GM18502 (cell line): ENCODE measurements around the gene STARD3.

Experiments used
- ATAC-seq: cut with Tn5 transposase; IDR thresholded peaks from one replicate; pipeline ENCODE4 v1.9.1; 2021; ENCODE audit warnings: mild to moderate bottlenecking; ENCODE audit not compliant: unreplicated experiment, poor library complexity

STARD3 gene

DNA sequence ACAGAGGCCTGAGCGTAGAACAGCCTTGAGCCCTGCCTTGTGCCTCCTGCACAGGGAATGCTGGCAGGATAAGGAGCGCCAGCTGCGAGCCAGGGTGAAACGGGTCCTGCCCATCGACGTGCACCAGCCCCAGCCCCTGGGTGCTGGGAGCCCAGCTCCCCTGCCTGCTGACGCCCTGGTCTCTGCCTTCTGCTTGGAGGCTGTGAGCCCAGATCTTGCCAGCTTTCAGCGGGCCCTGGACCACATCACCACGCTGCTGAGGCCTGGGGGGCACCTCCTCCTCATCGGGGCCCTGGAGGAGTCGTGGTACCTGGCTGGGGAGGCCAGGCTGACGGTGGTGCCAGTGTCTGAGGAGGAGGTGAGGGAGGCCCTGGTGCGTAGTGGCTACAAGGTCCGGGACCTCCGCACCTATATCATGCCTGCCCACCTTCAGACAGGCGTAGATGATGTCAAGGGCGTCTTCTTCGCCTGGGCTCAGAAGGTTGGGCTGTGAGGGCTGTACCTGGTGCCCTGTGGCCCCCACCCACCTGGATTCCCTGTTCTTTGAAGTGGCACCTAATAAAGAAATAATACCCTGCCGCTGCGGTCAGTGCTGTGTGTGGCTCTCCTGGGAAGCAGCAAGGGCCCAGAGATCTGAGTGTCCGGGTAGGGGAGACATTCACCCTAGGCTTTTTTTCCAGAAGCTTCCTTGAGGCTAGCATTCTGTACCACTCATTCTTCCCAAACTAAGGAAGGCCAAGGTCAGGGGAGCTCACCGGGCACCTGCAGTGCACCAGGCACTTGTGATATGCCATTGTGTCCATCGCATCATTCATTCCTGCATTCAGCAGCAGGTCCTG lies 33.2 kb downstream of the STARD3 start:
- ATAC-seq: no peak

DNA sequence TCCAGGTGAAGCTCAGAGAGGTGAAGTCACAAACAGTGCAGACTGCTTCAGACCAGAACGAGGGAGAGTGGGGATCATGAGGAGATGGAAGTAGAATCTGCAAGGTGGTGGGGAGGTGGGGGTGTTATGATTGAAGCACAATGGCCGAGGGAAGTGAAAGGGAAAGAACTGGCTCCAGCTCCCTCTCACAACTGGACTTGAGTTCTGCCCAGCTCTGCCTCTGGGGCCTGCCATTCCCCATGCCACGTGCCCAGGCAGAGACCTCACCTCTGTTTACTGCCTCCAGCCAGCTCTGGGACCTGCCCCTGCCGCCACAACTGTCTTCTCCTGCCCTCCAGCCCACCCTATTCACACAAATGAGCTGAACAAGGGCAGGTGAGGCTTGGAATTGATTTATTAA lies 33.8 kb downstream of the STARD3 start:
- ATAC-seq: no peak

DNA sequence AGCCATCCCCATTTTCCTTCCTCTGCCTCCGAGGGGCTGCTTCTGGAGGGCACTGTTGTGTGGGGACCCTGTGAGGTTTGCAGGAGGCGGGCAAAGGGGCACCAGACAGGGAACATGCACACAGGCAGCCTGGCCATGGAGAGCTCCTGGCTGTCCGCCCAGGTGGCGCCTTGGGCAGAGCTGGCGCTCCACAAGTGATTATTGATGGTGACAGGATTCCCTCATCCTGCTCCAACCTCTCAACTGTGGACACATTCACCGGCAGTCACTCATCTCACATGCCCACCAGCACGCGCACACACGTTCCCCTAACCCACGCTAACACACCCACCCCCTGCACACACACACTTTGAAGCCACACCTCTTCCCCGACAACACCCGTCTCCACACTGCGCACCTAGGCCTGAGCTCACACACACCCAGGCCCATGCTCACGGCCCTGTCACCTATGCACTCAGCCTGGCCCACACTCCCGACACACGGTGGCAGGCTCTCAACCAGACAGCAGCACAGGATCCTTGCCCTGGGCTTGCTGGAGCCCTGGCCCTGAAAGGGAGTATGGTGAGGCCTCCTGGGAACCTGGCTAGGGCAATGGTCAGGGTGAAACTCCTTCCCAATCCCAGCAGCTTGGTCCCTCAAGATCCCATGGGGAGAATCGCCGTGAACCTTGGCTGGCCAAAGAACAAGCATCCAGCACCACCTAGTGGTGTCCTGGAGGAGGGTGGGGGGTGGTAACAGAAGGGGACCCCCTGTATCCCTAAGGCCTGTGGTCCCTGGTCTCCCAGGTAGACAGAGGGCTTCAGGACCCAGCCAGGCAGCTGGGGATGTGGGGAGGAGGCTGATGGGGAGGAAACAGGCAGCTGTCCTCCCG lies 34.9 kb downstream of the STARD3 start:
- ATAC-seq: no peak

DNA sequence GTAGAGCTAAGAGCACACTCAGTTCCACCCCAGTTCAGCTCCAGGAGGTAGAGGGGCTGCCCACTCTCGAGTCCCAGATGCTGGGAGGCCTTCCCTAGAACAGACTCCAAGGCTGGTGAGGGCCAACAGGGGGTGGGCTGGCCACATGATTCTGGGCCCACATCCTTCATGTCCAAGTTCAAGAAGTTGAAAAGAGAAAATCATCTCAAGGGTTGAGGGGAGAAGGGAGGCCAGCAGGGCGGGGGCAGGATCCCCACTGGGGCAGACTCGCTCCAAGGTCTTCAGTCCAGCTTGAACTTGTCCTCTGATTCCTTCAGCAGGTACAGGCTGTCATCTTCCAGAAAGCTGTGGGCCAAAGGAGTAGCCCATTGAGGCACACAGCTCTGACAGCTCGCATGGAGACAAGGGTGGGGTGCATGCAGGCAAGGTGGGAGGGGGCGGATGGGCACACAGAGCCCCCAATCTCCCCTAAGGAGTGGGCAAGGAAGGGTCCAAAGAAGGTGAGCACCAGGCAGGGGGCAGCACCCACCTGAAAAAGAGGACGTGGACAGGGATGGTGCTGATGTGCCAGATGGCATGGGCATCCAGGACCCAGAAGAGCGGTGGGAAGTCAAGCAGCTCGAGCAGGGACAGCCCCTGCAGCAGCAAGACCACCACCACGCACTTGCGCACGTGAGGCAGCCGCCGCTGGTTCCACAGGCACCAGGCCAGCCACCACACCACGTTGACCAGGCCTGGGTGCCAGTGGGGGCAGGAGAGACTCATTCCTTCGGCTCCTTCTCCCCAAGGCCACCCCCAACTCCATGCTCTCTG lies 35.8 kb downstream of the STARD3 start:
- no peak for ATAC-seq

DNA sequence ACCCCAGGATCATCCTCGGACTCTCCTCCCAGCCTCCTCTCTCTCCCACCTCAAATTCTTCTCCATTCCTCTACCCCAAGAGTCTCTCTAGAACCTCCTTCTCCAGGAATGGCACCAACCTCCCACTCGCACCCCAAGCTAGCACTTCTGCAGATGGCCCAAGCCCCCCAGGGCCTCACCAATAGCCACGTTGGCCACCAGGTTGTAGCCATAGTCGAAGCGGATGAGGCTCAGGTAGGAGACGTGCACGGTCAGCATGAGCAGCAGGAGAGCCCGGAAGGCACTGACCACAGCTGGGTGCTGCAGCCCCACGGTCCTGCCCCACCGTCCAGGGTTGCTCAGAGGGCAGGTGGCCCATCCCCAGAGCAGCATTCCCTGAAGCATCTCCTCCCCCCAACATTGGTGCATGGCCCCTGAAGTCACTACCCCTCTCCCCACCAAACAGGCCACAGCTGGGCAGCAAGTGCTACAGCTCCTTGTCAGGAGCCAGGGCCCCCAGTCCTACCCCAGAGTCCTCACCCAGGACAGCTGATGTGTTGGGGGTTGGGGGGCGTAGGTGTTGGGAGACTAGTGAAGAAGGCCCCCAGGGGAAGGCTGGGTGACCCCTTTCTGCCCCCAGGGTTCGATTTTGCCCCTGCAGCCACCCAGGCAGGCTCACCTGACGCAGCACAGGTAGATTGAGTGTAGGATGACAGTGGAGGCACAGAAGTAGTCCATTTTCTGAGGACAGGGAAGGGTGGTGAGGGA lies 36.6 kb downstream of the STARD3 start:
- ATAC-seq: no peak

DNA sequence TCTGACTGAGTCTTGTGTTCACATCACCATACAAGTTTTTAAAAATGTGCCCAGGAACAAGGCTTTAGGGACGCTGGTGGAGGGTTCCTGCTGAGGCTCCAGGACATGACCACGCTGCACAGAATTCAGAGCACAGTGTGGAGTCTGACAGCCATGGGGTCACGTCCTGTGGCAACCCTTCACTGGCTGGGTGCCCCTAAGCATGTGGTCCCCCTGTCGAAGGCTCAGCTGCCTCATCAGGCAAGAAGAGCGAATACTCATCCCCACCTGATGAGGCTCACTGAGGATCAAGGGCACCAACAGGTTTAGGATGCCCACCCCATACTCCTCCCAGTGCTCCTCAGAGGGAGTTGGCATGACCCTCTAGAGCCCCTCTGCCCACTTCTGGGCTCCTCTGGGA lies 37.2 kb downstream of the STARD3 start:
- ATAC-seq: no peak

DNA sequence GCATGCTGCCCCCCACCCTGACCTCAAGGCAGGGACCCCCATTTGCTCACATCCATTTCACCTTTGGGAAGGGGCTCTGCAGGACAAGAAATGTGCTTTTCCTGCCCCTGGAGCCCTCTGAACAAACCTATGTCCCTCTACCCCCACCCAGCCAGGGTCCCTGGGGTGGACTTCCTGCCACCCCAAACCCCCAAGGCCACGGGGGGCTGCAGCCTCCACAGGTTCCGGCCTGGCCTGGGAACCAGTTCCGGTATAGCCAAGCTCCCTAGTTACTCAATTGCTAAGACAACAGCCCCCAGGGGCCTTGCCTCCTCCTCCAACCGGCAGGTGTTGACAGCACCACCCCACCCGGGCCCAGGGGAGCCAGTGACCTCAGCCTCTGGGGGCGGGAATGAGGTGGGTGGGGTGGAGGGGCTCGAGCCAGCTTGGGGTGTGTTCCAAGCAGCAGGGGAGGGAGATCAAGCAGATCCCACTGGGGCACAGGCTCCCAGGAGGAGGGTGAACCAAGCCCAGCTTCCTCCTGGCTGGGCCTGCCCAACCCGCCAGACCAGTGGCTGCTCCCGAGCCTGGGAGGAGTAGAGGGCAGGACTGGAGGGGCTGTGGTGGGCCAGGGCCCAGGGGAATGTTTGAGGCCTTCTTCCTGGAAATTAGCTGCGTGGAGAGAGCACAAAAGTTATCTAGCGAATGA lies 37.9 kb downstream of the STARD3 start:
- ATAC-seq: no peak

DNA sequence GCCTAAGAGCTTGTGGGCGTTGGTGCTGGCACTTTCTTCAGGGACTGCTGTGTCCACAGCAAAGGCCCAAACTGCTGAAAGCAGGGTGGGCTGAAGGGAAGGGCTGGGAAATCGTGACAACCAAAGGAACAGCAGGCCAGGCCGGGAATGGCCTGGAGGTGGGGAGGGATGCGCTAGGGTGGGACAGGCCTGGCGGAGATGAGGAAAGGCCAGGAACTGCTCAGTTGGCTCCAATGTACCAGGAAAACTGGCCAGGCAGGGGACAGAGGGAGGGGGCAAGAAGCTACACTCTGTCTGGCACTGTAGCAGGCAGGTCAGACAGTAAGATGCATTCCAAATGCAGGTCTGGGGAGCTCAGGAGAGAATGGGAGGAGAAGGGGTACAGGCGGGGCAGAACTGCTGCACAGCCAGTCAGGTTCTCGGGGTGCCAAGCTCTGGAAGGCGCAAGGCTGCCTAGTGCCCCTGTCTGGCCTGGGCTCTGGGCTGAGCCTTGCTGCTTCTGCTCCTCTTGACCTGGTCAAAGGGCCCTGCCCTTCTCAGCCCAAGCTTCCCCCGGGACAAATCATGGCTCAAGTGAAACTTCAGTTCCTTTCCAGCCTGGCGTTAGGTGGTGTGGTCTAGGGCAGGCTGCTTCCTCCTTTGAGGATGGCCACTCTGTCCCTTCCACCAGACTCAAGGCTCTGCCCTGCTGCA lies 38.6 kb downstream of the STARD3 start:
- no peak for ATAC-seq

DNA sequence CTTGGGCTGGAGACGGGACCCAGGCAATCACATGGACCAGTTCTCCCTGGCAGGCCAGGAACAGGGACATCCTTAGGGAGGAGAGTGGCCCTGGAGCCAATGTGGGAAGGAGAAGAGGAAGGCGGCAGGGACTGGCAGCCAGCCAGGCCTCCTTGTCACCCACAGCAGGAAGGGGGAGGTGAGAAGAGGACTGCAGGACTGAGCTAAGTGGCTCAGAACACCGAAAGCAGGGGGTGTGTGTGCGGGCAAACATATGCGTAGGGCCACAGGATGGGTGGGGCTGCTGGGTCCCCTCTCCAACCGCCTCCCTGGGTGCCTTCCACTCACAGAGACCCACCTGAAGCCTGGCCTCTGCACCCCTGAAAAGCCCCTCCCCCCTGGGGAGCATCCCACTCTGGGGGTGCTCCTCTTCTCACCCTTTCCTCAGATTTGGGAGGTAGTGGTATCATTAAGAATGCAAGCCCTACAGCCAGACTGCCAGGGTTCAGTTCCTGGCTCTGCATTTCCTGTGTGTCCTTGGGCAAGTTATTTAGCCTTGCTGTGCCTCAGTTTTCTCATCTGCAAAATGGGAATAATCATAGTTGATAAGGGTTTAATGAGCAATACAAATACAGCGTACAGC lies 39.4 kb downstream of the STARD3 start:
- ATAC-seq: no peak

DNA sequence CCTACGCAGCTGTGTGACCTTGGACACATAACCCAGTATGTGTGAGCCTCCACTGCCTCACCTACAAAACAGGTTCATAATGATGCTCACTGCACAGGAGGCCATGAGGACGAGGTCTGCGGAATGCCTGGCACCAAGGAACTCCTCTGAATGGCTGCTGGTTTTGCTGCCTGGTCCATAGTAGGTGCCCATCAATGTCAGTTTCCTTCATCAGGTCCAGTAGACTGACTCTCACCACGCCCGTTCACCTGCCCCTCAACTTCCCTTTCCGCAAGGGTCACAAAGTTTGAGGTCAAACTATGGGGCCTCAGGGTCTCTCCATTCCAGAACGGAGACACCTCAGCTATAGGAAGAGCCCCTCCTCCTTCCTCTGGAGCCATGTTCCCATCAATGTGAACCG lies 40.1 kb downstream of the STARD3 start:
- ATAC-seq: no peak

DNA sequence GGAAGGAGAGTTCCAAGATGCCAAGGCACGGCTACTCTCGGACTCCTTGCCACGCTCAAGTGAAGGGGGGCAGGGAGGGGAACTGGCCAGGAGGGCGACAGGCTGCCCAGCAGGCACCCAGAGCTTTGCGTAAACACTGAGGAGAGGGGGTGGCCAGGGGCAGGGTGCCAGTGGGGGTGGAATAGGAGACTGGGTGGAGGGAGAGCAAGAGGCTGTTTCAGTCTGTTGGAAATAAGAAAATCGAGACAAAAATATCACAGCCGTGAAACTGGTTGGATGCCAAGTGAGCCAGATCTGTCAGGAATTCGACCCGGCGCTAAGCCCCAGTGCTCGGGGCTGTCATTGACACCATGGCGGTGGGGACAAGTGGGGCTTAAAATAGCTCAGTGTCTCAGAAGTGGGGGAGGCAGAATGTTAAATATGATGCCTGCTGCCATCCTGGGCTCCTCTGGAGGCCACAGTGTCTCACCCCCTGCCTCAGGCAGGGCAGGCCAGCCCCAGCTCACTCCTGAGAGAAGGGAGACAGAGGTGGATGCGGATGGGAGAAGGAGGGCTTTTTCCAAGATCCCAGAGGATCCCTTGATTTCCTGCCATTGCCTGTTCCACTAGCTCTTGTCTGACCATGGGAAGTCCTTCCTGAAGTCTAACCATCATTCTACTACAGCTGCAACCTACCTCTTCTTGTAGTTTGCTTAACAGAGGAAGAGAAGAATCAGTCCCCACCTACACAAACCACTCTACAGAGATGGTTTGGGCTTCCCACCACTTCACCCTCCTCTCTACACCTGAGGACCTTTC lies 40.8 kb downstream of the STARD3 start:
- no peak for ATAC-seq

DNA sequence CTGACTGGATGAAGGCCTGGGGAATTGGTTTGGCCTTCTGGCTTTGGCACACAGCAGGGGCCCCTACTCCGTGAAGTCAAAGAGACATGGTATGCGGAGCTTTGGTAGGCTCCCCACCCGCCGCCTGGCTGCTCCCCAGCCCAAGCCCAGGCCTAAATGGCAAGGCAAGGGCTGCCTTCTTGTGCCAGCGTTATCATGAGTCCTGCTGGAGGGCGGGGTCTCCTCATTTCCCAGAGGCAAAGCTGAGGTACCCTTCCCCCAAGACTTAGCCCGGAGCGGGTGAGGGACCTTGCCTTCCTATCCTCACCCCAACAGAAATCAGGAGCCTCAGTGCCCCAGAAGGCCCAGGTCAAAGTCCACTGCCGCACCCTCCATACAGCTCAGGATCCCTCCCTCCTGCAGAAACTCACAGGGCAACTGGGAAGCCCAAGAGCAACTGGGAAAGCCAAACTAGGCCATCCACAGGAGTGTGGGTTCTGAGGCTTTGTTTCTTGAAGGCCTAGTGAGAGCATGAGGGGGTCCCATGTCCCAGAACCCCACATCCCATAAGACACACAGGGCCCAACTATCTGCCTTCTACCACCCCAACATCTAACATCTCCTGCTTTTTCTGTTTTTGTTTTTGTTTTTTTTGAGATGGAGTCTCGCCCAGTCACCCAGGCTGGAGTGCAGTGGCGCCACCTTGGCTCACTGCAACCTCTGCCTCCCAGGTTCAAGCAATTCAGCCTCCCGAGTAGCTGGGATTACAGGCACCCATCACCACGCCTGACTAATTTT lies 41.6 kb downstream of the STARD3 start:
- ATAC-seq: no peak

DNA sequence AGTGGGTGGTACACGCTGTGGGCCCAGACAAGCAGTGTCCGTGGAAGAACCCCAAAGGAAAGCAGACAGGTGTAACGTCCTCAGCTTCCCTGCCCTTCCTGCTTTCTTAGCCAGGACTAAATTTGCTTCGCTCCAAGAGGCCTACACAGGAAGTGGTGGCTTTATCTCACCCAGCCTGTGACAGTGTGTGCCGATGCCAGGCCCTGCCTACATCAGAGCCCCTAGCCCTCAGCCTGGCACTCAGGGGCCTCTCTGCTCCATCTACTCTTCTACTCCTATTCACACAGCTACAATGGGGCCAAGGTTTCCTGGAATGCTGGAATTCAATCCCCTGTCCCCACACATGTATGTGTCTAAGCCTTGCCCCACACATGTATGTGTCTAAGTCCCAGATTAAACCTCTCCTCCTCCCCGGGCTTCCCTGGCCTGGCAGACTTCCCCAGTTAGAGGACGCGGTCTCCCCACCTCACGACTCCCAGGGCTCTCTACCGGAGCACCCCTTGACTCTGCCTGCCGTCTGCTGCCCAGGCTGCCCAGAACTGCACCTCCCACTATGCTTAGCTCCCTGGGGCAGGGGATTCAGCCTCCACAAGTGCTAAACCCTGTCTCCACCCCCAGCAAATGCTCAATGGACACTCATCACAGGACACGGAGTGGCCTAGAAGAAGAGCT lies 42.7 kb downstream of the STARD3 start:
- ATAC-seq: no peak

DNA sequence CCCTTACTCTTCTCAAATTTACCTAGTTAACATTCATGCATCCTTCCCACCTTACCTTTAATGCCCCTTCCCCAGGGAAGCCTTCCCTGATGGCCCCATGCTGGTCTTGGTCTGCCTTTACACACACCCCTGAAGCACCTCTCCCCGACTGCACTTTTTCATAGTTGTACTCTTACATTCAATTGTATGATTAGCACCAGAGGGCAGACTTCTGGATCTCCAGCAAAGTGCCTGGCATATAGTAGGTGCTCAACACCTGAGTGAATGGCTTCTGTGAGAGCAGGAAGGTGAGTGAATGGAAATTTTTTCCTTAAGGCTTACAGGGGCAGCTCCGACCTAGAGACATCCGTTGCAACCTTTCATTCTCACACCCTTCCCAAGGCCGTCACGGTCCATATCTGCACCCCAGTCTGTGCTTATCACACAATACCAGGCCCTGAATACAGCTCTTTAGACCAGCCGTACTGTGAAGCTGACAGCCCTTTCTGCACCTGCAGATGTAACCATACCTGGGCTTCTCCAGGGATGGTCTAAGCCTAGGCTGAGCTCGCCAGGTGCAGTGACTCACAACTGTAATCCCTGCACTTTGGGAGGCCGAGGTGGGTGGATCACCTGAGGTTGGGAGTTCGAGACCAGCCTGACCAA lies 46.5 kb downstream of the STARD3 start:
- ATAC-seq: no peak

DNA sequence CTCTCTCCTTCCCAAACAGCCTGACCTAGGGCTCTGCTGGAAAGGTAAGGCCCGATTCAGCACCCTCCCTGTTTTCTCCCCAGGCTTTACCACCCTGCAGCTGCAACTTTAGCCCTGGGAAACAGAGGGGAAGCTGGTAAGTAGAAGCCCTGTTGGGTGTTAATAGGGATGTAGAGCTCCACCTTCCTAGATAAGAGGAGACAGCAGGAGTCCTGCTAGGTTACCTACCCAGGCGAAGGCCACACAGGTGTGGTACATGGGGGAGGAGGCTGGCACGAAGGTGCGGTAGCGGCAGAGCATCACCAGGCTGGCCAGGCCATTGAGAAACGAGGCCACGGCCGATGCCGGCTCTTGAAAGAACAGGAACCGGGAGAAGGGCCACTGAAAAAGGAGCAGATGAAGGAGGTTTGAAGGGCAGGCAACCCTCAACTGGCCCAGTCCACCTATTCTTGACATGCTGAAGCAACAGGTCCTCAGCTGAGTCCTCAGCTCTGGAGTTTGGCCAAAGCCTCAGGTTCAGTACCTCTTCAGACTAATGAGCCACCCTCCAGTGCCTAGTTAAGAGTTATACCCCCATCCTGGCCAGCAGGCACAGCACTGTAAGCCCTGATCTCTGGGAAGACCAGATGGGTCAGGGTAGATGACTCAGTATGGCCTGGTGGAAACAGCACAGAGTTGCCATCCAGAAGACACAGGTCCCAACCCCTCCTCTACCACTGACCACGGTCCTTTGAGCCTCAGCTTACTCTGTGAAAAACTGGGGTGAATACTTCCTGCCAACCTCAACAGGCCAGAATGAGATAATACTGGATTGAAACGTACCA lies 47.6 kb downstream of the STARD3 start:
- no peak for ATAC-seq
